ENCODE measurements around the gene KLK1.
"Not testable (repeated sequence)": the region's sequence is repeated elsewhere in the genome, so short reads cannot be mapped to it uniquely, and the experiment has no call there.

KLK1 gene

GRCh38 chr19:50792272-50793250 is 31.0 kb downstream of the KLK1 start:
- DNase-seq (ENCODE audit: low spot score) = no peak

- no peak for DNase-seq (ENCODE audit: low spot score)
Measured at GRCh38 chr19:50791594-50792271, 31.9 kb downstream of the KLK1 start.

GRCh38 chr19:50790922-50791467 is 32.6 kb downstream of the KLK1 start:
- no peak for DNase-seq (ENCODE audit: low spot score)

GRCh38 chr19:50790396-50790795 is 33.2 kb downstream of the KLK1 start, which contains the start of gene ACP4:
Gene ACP4 (plus strand): TSS chr19:50790415. CDS start chr19:50790415, 0 bp downstream.
- DNase-seq (ENCODE audit: low spot score) = no peak

GRCh38 chr19:50785329-50785728 is 38.3 kb downstream of the KLK1 start:
- no peak for DNase-seq (ENCODE audit: low spot score)

GRCh38 chr19:50784710-50785109 is 38.9 kb downstream of the KLK1 start:
- DNase-seq (ENCODE audit: low spot score) = no peak

GRCh38 chr19:50783848-50784152 is 39.8 kb downstream of the KLK1 start:
- not testable (repeated sequence) for DNase-seq (ENCODE audit: low spot score)

- no peak for DNase-seq (ENCODE audit: low spot score)
Measured at GRCh38 chr19:50780753-50781435, 42.7 kb downstream of the KLK1 start.

GRCh38 chr19:50779504-50780457 is 43.8 kb downstream of the KLK1 start:
- no peak for DNase-seq (ENCODE audit: low spot score)

GRCh38 chr19:50778906-50779430 is 44.6 kb downstream of the KLK1 start:
- DNase-seq (ENCODE audit: low spot score) = no peak

GRCh38 chr19:50777830-50778303 is 45.7 kb downstream of the KLK1 start:
- peak; percentile 56 for DNase-seq (ENCODE audit: low spot score)

- no peak for DNase-seq (ENCODE audit: low spot score)
Measured at GRCh38 chr19:50777261-50777660, 46.3 kb downstream of the KLK1 start.

- no peak for DNase-seq (ENCODE audit: low spot score)
Measured at GRCh38 chr19:50776131-50776530, 47.5 kb downstream of the KLK1 start.

- not testable (repeated sequence) for DNase-seq (ENCODE audit: low spot score)
Measured at GRCh38 chr19:50773454-50773853, 50.1 kb downstream of the KLK1 start.

- not testable (repeated sequence) for DNase-seq (ENCODE audit: low spot score)
Measured at GRCh38 chr19:50772912-50773311, 50.7 kb downstream of the KLK1 start.

GRCh38 chr19:50772476-50772875 is 51.1 kb downstream of the KLK1 start:
- DNase-seq (ENCODE audit: low spot score) = peak; percentile 51

- DNase-seq (ENCODE audit: low spot score) = no peak
Measured at GRCh38 chr19:50770888-50771287, 52.7 kb downstream of the KLK1 start.

GRCh38 chr19:50770164-50770563 is 53.4 kb downstream of the KLK1 start, which contains the start of gene GPR32:
Gene GPR32 (plus strand): TSS chr19:50770464. CDS start chr19:50770601, 137 bp downstream.
- not testable (repeated sequence) for DNase-seq (ENCODE audit: low spot score)

Data from COLO829 (cell line).